Mesendoderm (in vitro differentiated cells): ENCODE data around the gene CENPV.

Experiments used
- DNase-seq: peaks from one replicate; pipeline ENCODE4 v3.0.0; 2013
- H2AK5ac ChIP-seq: 2 replicates; pipeline ENCODE4 v1.6.1; 2013; ENCODE audit warnings: low read length, inconsistent platforms
- H2BK120ac ChIP-seq: 2 replicates; pipeline ENCODE4 v1.6.1; 2013; ENCODE audit warnings: low read depth, mild to moderate bottlenecking, low read length, moderate library complexity, mixed read lengths
- H2BK15ac ChIP-seq: replicated peaks from 2 replicates; pipeline ENCODE4 v1.6.1; 2013; ENCODE audit warnings: low read depth, mild to moderate bottlenecking, moderate library complexity
- H2BK5ac ChIP-seq: 2 replicates; pipeline ENCODE4 v1.6.1; 2013; ENCODE audit warnings: low read length, inconsistent platforms
- H3K18ac ChIP-seq: 2 replicates; pipeline ENCODE4 v1.6.1; 2013; ENCODE audit warnings: mild to moderate bottlenecking, low read length, mixed read lengths
- H3K23ac ChIP-seq: one replicate; pipeline ENCODE4 v1.6.1; 2013; ENCODE audit warnings: low read length
- H3K27ac ChIP-seq: 2 replicates; pipeline ENCODE4 v1.5.1; 2013; ENCODE audit warnings: low read depth, mild to moderate bottlenecking, inconsistent platforms, low read length, moderate library complexity
- H3K27me3 ChIP-seq: 2 replicates; pipeline ENCODE4 v1.6.1; 2013; ENCODE audit warnings: low read length, control low read depth, mild to moderate bottlenecking, inconsistent platforms; ENCODE audit not compliant: insufficient read depth, poor library complexity
- H3K36me3 ChIP-seq: 2 replicates; pipeline ENCODE4 v1.6.1; 2013; ENCODE audit warnings: low read length, inconsistent platforms; ENCODE audit not compliant: control insufficient read depth, insufficient read depth
- H3K4ac ChIP-seq: one replicate; pipeline ENCODE4 v1.6.1; 2013; ENCODE audit warnings: low read depth, mild to moderate bottlenecking, low read length, moderate library complexity
- H3K4me1 ChIP-seq: 2 replicates; pipeline ENCODE4 v1.6.1; 2013; ENCODE audit warnings: low read depth, low read length, inconsistent platforms; ENCODE audit not compliant: control insufficient read depth
- H3K4me2 ChIP-seq: 2 replicates; pipeline ENCODE4 v1.6.1; 2013; ENCODE audit warnings: low read length
- H3K4me3 ChIP-seq: 2 replicates; pipeline ENCODE4 v1.5.1; 2013; ENCODE audit warnings: mild to moderate bottlenecking, low read length
- H3K56ac ChIP-seq: one replicate; pipeline ENCODE4 v1.6.1; 2013; ENCODE audit warnings: low read length
- H3K79me1 ChIP-seq: 2 replicates; pipeline ENCODE4 v1.6.1; 2013; ENCODE audit warnings: low read length, inconsistent platforms
- H3K79me2 ChIP-seq: 2 replicates; pipeline ENCODE4 v1.6.1; 2013; ENCODE audit warnings: mild to moderate bottlenecking, low read length; ENCODE audit not compliant: control insufficient read depth, insufficient read depth
- H3K9ac ChIP-seq: 2 replicates; pipeline ENCODE4 v1.6.1; 2013; ENCODE audit warnings: low read length, inconsistent platforms
- H4K5ac ChIP-seq: one replicate; pipeline ENCODE4 v1.6.1; 2013; ENCODE audit warnings: low read length
- H4K8ac ChIP-seq: one replicate; pipeline ENCODE4 v1.6.1; 2013; ENCODE audit warnings: low read depth, mild to moderate bottlenecking, control low read depth, low read length, moderate library complexity
- WGBS: extraction: QIAGEN DNeasy Blood & Tissue Kit; methylation state at CpG from one replicate; pipeline ENCODE4 v1.1.7; 2013; ENCODE audit warnings: low lambda C conversion rate, missing lambda C conversion rate; ENCODE audit not compliant: insufficient coverage; ENCODE audit errors: extremely low coverage; 5-methylcytosine and 5-hydroxymethylcytosine counted together

CENPV gene

GRCh38 chr17:16304830-16305229, 48.4 kb downstream of the CENPV start:
- Histone ChIP-seq H2AK5ac (no peak overlapping the region), H4K5ac (no peak overlapping the region), H4K8ac (no peak overlapping the region), H3K27ac (no peak overlapping the region), H3K4me3 (no peak overlapping the region), H3K4me1 (no peaks in the 10 kb centered on the region), H2BK15ac (no peak overlapping the region), H2BK120ac (no peak overlapping the region), H3K27me3 (no peaks in the 10 kb centered on the region), H3K4me2 (no peak overlapping the region), H3K79me2 (no peaks in the 10 kb centered on the region), H3K23ac (no peak overlapping the region), H3K18ac (no peak overlapping the region), H2BK5ac (no peak overlapping the region), H3K9ac (no peak overlapping the region), H3K56ac (no peak overlapping the region), H3K36me3 (no peaks in the 10 kb centered on the region), H3K4ac (no peak overlapping the region), H3K79me1 (no peaks in the 10 kb centered on the region)
- DNase-seq: peak; percentile 75
- WGBS: no CpG with 5 or more reads among the region's 3 CpGs

GRCh38 chr17:16302856-16303255, 50.4 kb downstream of the CENPV start:
- H3K9ac ChIP-seq: no peak overlapping the region
- no peak overlapping the region for H3K4me2 ChIP-seq
- no peak overlapping the region for H3K23ac ChIP-seq
- H3K18ac ChIP-seq: no peak overlapping the region
- no peak overlapping the region for H3K4me3 ChIP-seq
- H3K56ac ChIP-seq: no peak overlapping the region
- no CpG with 5 or more reads among the region's 4 CpGs for WGBS
- no peaks in the 10 kb centered on the region for H3K79me2 ChIP-seq
- H3K36me3 ChIP-seq: peaks cover 2% of the 10 kb centered on the region
- no peaks in the 10 kb centered on the region for H3K4me1 ChIP-seq
- no peak overlapping the region for H2BK15ac ChIP-seq
- H2BK5ac ChIP-seq: no peak overlapping the region
- H3K27ac ChIP-seq: no peak overlapping the region
- H2AK5ac ChIP-seq: no peak overlapping the region
- H3K27me3 ChIP-seq: no peaks in the 10 kb centered on the region
- no peak overlapping the region for H4K8ac ChIP-seq
- no peak for DNase-seq
- H3K79me1 ChIP-seq: no peaks in the 10 kb centered on the region
- no peak overlapping the region for H4K5ac ChIP-seq
- H3K4ac ChIP-seq: no peak overlapping the region
- H2BK120ac ChIP-seq: no peak overlapping the region

GRCh38 chr17:16301963-16302855, 51.1 kb downstream of the CENPV start:
- H2BK15ac ChIP-seq: no peak overlapping the region
- H3K79me1 ChIP-seq: no peaks in the 10 kb centered on the region
- H3K9ac ChIP-seq: no peak overlapping the region
- no peak overlapping the region for H3K4me2 ChIP-seq
- H4K5ac ChIP-seq: no peak overlapping the region
- no CpG with 5 or more reads among the region's 13 CpGs for WGBS
- H2BK120ac ChIP-seq: no peak overlapping the region
- H4K8ac ChIP-seq: no peak overlapping the region
- H3K79me2 ChIP-seq: no peaks in the 10 kb centered on the region
- H3K4ac ChIP-seq: no peak overlapping the region
- H3K27me3 ChIP-seq: no peaks in the 10 kb centered on the region
- H3K23ac ChIP-seq: no peak overlapping the region
- no peak overlapping the region for H3K56ac ChIP-seq
- no peak overlapping the region for H3K27ac ChIP-seq
- peaks cover 5% of the 10 kb centered on the region for H3K4me1 ChIP-seq
- no peak overlapping the region for H2BK5ac ChIP-seq
- DNase-seq: no peak
- H3K36me3 ChIP-seq: peaks cover 2% of the 10 kb centered on the region
- no peak overlapping the region for H3K4me3 ChIP-seq
- H3K18ac ChIP-seq: no peak overlapping the region
- H2AK5ac ChIP-seq: no peak overlapping the region

GRCh38 chr17:16300554-16300953, 52.7 kb downstream of the CENPV start:
- Histone ChIP-seq H3K18ac (no peak overlapping the region), H4K8ac (no peak overlapping the region), H2BK120ac (no peak overlapping the region), H3K27ac (no peak overlapping the region), H2BK5ac (no peak overlapping the region), H4K5ac (no peak overlapping the region), H3K4me3 (no peak overlapping the region), H3K27me3 (no peaks in the 10 kb centered on the region), H3K9ac (no peak overlapping the region), H3K4ac (no peak overlapping the region), H3K36me3 (peaks cover 2% of the 10 kb centered on the region), H3K79me1 (no peaks in the 10 kb centered on the region), H3K4me1 (peaks cover 5% of the 10 kb centered on the region), H3K79me2 (no peaks in the 10 kb centered on the region), H3K56ac (no peak overlapping the region), H2AK5ac (no peak overlapping the region), H3K4me2 (no peak overlapping the region), H2BK15ac (no peak overlapping the region), H3K23ac (no peak overlapping the region)
- DNase-seq: no peak
- no CpG with 5 or more reads among the region's 3 CpGs for WGBS

- Histone ChIP-seq H4K8ac (no peak overlapping the region), H3K4me3 (no peak overlapping the region), H3K36me3 (peaks cover 2% of the 10 kb centered on the region), H3K4ac (no peak overlapping the region), H3K56ac (no peak overlapping the region), H3K23ac (no peak overlapping the region), H2AK5ac (no peak overlapping the region), H2BK5ac (no peak overlapping the region), H4K5ac (no peak overlapping the region), H3K79me1 (no peaks in the 10 kb centered on the region), H3K79me2 (no peaks in the 10 kb centered on the region), H2BK120ac (no peak overlapping the region), H3K4me1 (peaks cover 5% of the 10 kb centered on the region), H3K9ac (no peak overlapping the region), H2BK15ac (no peak overlapping the region), H3K4me2 (no peak overlapping the region), H3K27me3 (no peaks in the 10 kb centered on the region), H3K27ac (no peak overlapping the region), H3K18ac (no peak overlapping the region)
- no peak for DNase-seq
- no CpG with 5 or more reads among the region's 1 CpG for WGBS
Measured at GRCh38 chr17:16298140-16298662, 55.1 kb downstream of the CENPV start.
